Measurements from ENCODE around the gene KCTD4.

DNA sequence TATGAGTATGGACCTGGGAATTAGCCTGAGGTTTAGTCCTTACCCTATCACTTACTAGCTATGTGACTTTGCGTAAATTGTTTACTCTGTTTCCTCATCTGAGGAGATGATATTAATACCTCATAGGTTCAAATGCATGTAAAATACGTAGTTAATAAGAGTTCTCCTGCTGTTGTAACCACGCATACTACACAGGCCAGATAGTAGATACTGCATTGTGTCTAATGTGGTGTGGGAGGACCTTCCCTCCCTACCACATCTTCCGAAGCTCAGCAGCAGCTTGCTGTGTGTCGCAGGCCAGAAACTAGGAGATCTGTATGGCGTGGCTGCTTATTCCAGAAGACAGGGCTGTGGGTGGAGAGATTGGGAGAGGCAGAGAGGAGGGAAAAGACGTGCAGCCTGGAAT is 57.5 kb downstream of the KCTD4 start:
- TF ChIP-seq RAD21 (IDR thresholded peaks at IDR 0.05; ENCODE audit: low read depth) (no peak), TCF12 (IDR thresholded peaks at IDR 0.05; ENCODE audit: low read depth) (no peak)
- TF ChIP-seq, protein P1, sequence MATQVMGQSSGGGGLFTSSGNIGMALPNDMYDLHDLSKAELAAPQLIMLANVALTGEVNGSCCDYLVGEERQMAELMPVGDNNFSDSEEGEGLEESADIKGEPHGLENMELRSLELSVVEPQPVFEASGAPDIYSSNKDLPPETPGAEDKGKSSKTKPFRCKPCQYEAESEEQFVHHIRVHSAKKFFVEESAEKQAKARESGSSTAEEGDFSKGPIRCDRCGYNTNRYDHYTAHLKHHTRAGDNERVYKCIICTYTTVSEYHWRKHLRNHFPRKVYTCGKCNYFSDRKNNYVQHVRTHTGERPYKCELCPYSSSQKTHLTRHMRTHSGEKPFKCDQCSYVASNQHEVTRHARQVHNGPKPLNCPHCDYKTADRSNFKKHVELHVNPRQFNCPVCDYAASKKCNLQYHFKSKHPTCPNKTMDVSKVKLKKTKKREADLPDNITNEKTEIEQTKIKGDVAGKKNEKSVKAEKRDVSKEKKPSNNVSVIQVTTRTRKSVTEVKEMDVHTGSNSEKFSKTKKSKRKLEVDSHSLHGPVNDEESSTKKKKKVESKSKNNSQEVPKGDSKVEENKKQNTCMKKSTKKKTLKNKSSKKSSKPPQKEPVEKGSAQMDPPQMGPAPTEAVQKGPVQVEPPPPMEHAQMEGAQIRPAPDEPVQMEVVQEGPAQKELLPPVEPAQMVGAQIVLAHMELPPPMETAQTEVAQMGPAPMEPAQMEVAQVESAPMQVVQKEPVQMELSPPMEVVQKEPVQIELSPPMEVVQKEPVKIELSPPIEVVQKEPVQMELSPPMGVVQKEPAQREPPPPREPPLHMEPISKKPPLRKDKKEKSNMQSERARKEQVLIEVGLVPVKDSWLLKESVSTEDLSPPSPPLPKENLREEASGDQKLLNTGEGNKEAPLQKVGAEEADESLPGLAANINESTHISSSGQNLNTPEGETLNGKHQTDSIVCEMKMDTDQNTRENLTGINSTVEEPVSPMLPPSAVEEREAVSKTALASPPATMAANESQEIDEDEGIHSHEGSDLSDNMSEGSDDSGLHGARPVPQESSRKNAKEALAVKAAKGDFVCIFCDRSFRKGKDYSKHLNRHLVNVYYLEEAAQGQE (IDR thresholded peaks at IDR 0.05; ENCODE audit: low read depth) = no peak
